Upper lobe of left lung (tissue), 6 donors: ENCODE data around the gene AFF3. TPM values are rescaled to one million over a fixed set of nuclear protein-coding genes. Genes with fewer than 3 reads are reported as not detected.
A peak's percentile ranks its signal among the peaks of the same experiment; 100 is the strongest.

Experiments used
- ATAC-seq, 2 donors: fragments of 200-7000 bp; cut with Tn5 transposase; one replicate each; pipeline ENCODE4 v1.9.1; 2022; ENCODE audit warnings: mild to moderate bottlenecking in 2 of 2, moderate library complexity in 2 of 2; ENCODE audit not compliant: low FRiP score in 2 of 2
- DNase-seq, 2 donors: peaks; one replicate each; pipeline ENCODE4 v3.0.0-alpha.2; 2019 to 2020
- H3K27ac ChIP-seq, 4 donors: fragments of 200-600 bp; sonication (generic); one replicate each; pipeline ENCODE4 v1.5.1; 2016 to 2019
- H3K27me3 ChIP-seq, 4 donors: fragments of 200-600 bp; sonication (generic); one replicate each; pipeline ENCODE4 v1.5.1; 2017 to 2019
- H3K36me3 ChIP-seq, 4 donors: fragments of 200-600 bp; sonication (generic); one replicate each; pipeline ENCODE4 v1.5.1; 2016 to 2019
- H3K4me1 ChIP-seq, 4 donors: fragments of 200-600 bp; sonication (generic); one replicate each; pipeline ENCODE4 v1.5.1; 2018 to 2019
- H3K4me3 ChIP-seq, 4 donors: fragments of 200-600 bp; sonication (generic); one replicate each; pipeline ENCODE4 v1.5.1; 2017 to 2019; ENCODE audit warnings: mild to moderate bottlenecking in 2 of 4, moderate library complexity in 1 of 4
- H3K9me3 ChIP-seq, 4 donors: fragments of 200-600 bp; sonication (generic); one replicate each; pipeline ENCODE4 v1.5.1; 2018 to 2019
- CTCF ChIP-seq, 6 experiments: fragments of 450-650 bp in 4 of 6; fragments of 200-600 bp in 2 of 6; sonication (generic) in 2 of 6; IDR thresholded peaks; one replicate each; pipeline ENCODE4 v1.5.1; 2016 to 2019; ENCODE audit warnings: antibody characterized with exemption in 6 of 6
- EP300 ChIP-seq, 4 donors: sonication (generic); formaldehyde crosslinking; IDR thresholded peaks; one replicate each; pipeline ENCODE4 v1.5.1; 2017; ENCODE audit warnings: antibody characterized with exemption in 4 of 4, control low read depth in 2 of 4
- POLR2A ChIP-seq, 4 donors: fragments of 450-650 bp; IDR thresholded peaks; one replicate each; pipeline ENCODE4 v1.5.1; 2016 to 2017; ENCODE audit warnings: antibody characterized with exemption in 4 of 4, mild to moderate bottlenecking in 2 of 4
- POLR2AphosphoS5 ChIP-seq, 2 donors: sonication (generic); formaldehyde crosslinking; IDR thresholded peaks; one replicate each; pipeline ENCODE4 v1.5.1; 2017; ENCODE audit warnings: antibody characterized with exemption in 2 of 2
- WGBS, 2 donors: methylation state at CpG; one replicate each; pipeline ENCODE4 v1.1.5; 2017 to 2018; 5-methylcytosine and 5-hydroxymethylcytosine counted together
- total RNA-seq, 6 donors: library from RNA; depleted of rRNA in 4 of 6; stranded (reverse); fragments of >200 nt in 4 of 6; gene quantifications; one replicate each; pipeline versions ENCODE4 v1.1.0 to v1.2.1, GENCODE V29; 2016 to 2021
- donor health status: DM: no; HTN: no; CAD: no; lungs with moderate emphysema.
- donor health status: DM: no; HTN: yes; CAD: no; lungs with severe emphysema.

AFF3 gene
- total RNA-seq, 6 donors from 2014 or later = 21.0 to 195 (median 47.9) TPM

- TF ChIP-seq POLR2A (IDR thresholded peaks at IDR 0.05) (no peak), POLR2AphosphoS5 (IDR thresholded peaks at IDR 0.05) (no peak), CTCF (IDR thresholded peaks at IDR 0.05) (no peak)
- Histone ChIP-seq H3K4me3 (no peak overlapping the region), H3K4me1 (peaks cover 0 to 13% (median 7%) of the 10 kb centered on the region in 4 donors), H3K36me3 (no peaks in the 10 kb centered on the region), H3K27ac (no peak overlapping the region), H3K27me3 (no peaks in the 10 kb centered on the region), H3K9me3 (no peaks in the 10 kb centered on the region)
- WGBS, 2 donors = 59 to 62% methylated on average over 5 of the region's 5 CpGs
- DNase-seq (no peak), ATAC-seq (peak in 1 of 2 donors; percentile 51)
These were observed 260.3 kb downstream of the AFF3 start for GRCh38 chr2:99881901-99882591.

GRCh38 chr2:99880964-99881294 is 261.5 kb downstream of the AFF3 start:
- DNase-seq (no peak), ATAC-seq (no peak)
- H3K4me1 ChIP-seq = peaks cover 0 to 13% (median 7%) of the 10 kb centered on the region in 4 donors
- TF ChIP-seq CTCF (IDR thresholded peaks at IDR 0.05) (no peak), POLR2A (IDR thresholded peaks at IDR 0.05) (no peak), POLR2AphosphoS5 (IDR thresholded peaks at IDR 0.05) (no peak), EP300 (IDR thresholded peaks at IDR 0.05) (no peak)
- no peak overlapping the region for H3K27ac ChIP-seq
- H3K4me3 ChIP-seq = no peak overlapping the region
- H3K9me3 ChIP-seq = no peaks in the 10 kb centered on the region
- no peaks in the 10 kb centered on the region for H3K27me3 ChIP-seq
- H3K36me3 ChIP-seq = no peaks in the 10 kb centered on the region
- whole genome bisulfite sequencing, 2 donors = 80 to 92% methylated on average over 3 of the region's 3 CpGs

- Histone ChIP-seq H3K27me3 (no peaks in the 10 kb centered on the region), H3K4me1 (peaks cover 0 to 13% (median 7%) of the 10 kb centered on the region in 4 donors), H3K9me3 (no peaks in the 10 kb centered on the region), H3K36me3 (no peaks in the 10 kb centered on the region), H3K27ac (no peak overlapping the region), H3K4me3 (no peak overlapping the region)
- DNase-seq (no peak), ATAC-seq (no peak)
- TF ChIP-seq EP300 (IDR thresholded peaks at IDR 0.05) (no peak), POLR2A (IDR thresholded peaks at IDR 0.05) (no peak), CTCF (IDR thresholded peaks at IDR 0.05) (no peak), POLR2AphosphoS5 (IDR thresholded peaks at IDR 0.05) (no peak)
- 92 to 94% methylated on average over 14 to 16 of the region's 16 CpGs for WGBS, 2 donors
These were observed 262.0 kb downstream of the AFF3 start for GRCh38 chr2:99880148-99880963.

GRCh38 chr2:99879481-99879880 is 262.9 kb downstream of the AFF3 start:
- no peak overlapping the region for H3K4me3 ChIP-seq
- H3K4me1 ChIP-seq = peaks cover 0 to 13% (median 7%) of the 10 kb centered on the region in 4 donors
- no peak for TF ChIP-seq EP300 (IDR thresholded peaks at IDR 0.05)
- TF ChIP-seq CTCF (IDR thresholded peaks at IDR 0.05) = no peak
- no peak for TF ChIP-seq POLR2A (IDR thresholded peaks at IDR 0.05)
- TF ChIP-seq POLR2AphosphoS5 (IDR thresholded peaks at IDR 0.05) = no peak
- ATAC-seq (no peak), DNase-seq (no peak)
- WGBS, 2 donors = 62 to 65% methylated on average over 4 of the region's 4 CpGs
- peak overlapping the region in 1 of 4 donors; percentile 30 for H3K27ac ChIP-seq
- no peaks in the 10 kb centered on the region for H3K27me3 ChIP-seq
- no peaks in the 10 kb centered on the region for H3K36me3 ChIP-seq
- H3K9me3 ChIP-seq = no peaks in the 10 kb centered on the region
